T-helper 22 cell (primary cell): ENCODE measurements around the gene CNGA1.
A peak's percentile ranks its signal among the peaks of the same experiment; 100 is the strongest.

Source experiments
- DNase-seq: peaks from one replicate; pipeline ENCODE4 v3.0.0-alpha.2; 2020; ENCODE audit warnings: low read depth

The CNGA1 gene

GRCh38 chr4:48016141-48017107 lies at the start of gene CNGA1, which contains the start of gene NIPAL1:
Gene CNGA1, minus strand, starts transcription at chr4:48016681. Its CDS starts 63,992 bp downstream, at chr4:47952689.
Gene NIPAL1, plus strand, starts transcription at chr4:48016772. Its CDS starts 68 bp downstream, at chr4:48016840.
- peak; percentile 45 for DNase-seq

GRCh38 chr4:48065587-48066052 lies 49.1 kb upstream of the CNGA1 start:
- no peak for DNase-seq

GRCh38 chr4:48064349-48064748 lies 47.9 kb upstream of the CNGA1 start:
- no peak for DNase-seq

- DNase-seq = no peak
Observed at GRCh38 chr4:48058617-48059530, 42.4 kb upstream of the CNGA1 start.

- no peak for DNase-seq
Observed at GRCh38 chr4:48051078-48051477, 34.6 kb upstream of the CNGA1 start.

- DNase-seq = no peak
Observed at GRCh38 chr4:48049483-48049882, 33.0 kb upstream of the CNGA1 start.

GRCh38 chr4:48047896-48048295 lies 31.4 kb upstream of the CNGA1 start:
- no peak for DNase-seq

- DNase-seq = peak; percentile 8
Observed at GRCh38 chr4:48047421-48047844, 31.0 kb upstream of the CNGA1 start.

- no peak for DNase-seq
Observed at GRCh38 chr4:48046059-48046458, 29.6 kb upstream of the CNGA1 start.

- DNase-seq = no peak
Observed at GRCh38 chr4:48044298-48044697, 27.8 kb upstream of the CNGA1 start.

GRCh38 chr4:48043504-48043903 lies 27.0 kb upstream of the CNGA1 start:
- DNase-seq = no peak

GRCh38 chr4:48042979-48043461 lies 26.5 kb upstream of the CNGA1 start:
- DNase-seq = no peak

- no peak for DNase-seq
Observed at GRCh38 chr4:48041535-48042137, 25.2 kb upstream of the CNGA1 start.

- no peak for DNase-seq
Observed at GRCh38 chr4:48039561-48039960, 23.1 kb upstream of the CNGA1 start.

GRCh38 chr4:48038666-48039065 lies 22.2 kb upstream of the CNGA1 start:
- DNase-seq = no peak

GRCh38 chr4:48037117-48037462 lies 20.6 kb upstream of the CNGA1 start:
- DNase-seq = no peak

GRCh38 chr4:48035952-48036351 lies 19.5 kb upstream of the CNGA1 start:
- no peak for DNase-seq

- no peak for DNase-seq
Observed at GRCh38 chr4:48033825-48034413, 17.4 kb upstream of the CNGA1 start.

GRCh38 chr4:48033412-48033811 lies 16.9 kb upstream of the CNGA1 start:
- no peak for DNase-seq

- no peak for DNase-seq
Observed at GRCh38 chr4:48032721-48033120, 16.2 kb upstream of the CNGA1 start.

- DNase-seq = no peak
Observed at GRCh38 chr4:48031802-48032525, 15.5 kb upstream of the CNGA1 start.
